Measurements from ENCODE around the gene CLDN11.

CLDN11 gene

DNA sequence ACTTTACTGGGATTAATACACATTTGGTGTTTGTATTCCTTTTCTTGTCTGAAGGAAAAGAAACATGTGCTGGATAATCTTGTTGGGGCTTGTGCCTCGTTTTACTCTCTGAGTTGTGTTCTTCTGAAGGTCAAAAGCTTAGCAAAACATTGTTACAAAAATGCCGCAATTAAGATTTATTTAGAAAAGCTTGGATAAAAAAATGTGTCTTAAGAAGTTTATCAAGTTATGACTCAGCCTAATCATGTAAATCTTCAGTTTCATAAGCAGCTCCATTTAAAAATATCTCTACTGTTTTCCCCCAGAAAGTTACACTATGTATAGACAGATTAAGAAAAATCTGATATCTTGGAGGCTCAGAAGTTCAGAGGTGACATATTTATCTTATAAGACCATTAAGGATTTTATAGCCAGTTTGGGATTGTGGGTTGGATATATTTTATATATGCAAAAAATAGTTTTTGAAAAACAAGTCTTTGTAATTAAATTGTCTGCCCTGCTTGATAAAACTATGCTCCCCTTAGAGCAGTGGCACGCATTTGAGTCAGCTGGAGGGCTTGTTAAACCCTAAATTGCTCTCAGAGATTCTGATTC, 56.5 kb downstream of the CLDN11 start:
- CTCF ChIA-PET, result interaction anchor here (0.7 to 2.4 kb wide), 6 partner anchors 9 to 373 kb away, joined by 3 to 6 read pairs (median 4); no protein-coding TSS in a partner anchor
- POLR2A ChIA-PET, result no interaction called here
- TF ChIP-seq, protein P1, sequence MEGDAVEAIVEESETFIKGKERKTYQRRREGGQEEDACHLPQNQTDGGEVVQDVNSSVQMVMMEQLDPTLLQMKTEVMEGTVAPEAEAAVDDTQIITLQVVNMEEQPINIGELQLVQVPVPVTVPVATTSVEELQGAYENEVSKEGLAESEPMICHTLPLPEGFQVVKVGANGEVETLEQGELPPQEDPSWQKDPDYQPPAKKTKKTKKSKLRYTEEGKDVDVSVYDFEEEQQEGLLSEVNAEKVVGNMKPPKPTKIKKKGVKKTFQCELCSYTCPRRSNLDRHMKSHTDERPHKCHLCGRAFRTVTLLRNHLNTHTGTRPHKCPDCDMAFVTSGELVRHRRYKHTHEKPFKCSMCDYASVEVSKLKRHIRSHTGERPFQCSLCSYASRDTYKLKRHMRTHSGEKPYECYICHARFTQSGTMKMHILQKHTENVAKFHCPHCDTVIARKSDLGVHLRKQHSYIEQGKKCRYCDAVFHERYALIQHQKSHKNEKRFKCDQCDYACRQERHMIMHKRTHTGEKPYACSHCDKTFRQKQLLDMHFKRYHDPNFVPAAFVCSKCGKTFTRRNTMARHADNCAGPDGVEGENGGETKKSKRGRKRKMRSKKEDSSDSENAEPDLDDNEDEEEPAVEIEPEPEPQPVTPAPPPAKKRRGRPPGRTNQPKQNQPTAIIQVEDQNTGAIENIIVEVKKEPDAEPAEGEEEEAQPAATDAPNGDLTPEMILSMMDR (IDR thresholded peaks at IDR 0.05; ENCODE audit: insufficient read depth, low read length, missing control alignments), result no peak
- H3K4me3 ChIP-seq (ENCODE audit: low read depth, low read length), result no peak overlapping the region
- no peak for DNase-seq (ENCODE audit: low read depth, low spot score)

DNA sequence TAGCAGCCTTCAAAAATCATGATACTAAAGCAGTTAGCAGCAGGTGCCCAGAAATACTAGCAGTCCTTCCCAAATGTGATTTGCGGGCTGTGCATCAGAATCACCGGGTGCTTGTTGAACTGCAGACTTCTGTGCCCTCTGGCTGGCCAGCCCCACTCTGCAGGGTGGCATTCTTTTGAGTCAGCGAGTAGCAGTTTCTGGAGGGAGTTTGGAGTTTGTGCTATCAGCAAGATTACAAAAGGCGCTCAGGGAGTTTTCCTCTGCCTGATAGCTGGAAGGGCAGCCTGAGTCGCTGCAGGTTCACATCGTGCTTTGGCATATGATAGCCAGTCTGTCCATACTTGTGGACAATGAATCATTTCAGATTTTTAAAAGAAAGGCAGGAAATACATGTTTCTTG, 57.6 kb downstream of the CLDN11 start:
- CTCF ChIA-PET, result interaction anchor here (0.9 to 2.4 kb wide), 2 partner anchors 9 to 333 kb away, joined by 3 to 5 read pairs; no protein-coding TSS in a partner anchor
- no peak for DNase-seq (ENCODE audit: low read depth, low spot score)
- TF ChIP-seq, protein P1 (IDR thresholded peaks at IDR 0.05; ENCODE audit: insufficient read depth, low read length, missing control alignments), result no peak
- no peak overlapping the region for H3K4me3 ChIP-seq (ENCODE audit: low read depth, low read length)
- POLR2A ChIA-PET, result no interaction called here

DNA sequence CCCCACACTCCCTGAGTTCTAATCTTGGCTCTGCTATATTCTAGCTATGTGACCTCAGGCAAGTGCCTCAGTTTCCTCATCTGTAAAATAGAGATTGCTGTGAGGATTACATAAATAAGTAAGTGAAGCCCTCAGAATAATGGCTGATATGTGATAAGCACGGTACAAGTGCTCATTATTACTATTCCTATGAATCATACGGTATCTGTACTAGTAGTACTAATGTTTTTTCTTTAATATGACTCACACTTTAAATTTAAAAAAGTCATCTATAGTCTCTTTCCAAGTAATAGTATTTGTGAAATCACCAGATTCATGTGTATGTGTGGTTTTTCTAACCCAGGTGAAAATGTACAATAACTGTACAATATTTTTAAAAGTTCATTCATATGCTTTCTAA, 58.7 kb downstream of the CLDN11 start:
- no peak overlapping the region for H3K4me3 ChIP-seq (ENCODE audit: low read depth, low read length)
- TF ChIP-seq, protein P1 (IDR thresholded peaks at IDR 0.05; ENCODE audit: insufficient read depth, low read length, missing control alignments), result no peak
- CTCF ChIA-PET, result interaction anchor here (1.2 to 1.8 kb wide), 2 partner anchors 13 to 334 kb away, joined by 5 read pairs; no protein-coding TSS in a partner anchor
- DNase-seq (ENCODE audit: low read depth, low spot score), result no peak
- POLR2A ChIA-PET, result no interaction called here

DNA sequence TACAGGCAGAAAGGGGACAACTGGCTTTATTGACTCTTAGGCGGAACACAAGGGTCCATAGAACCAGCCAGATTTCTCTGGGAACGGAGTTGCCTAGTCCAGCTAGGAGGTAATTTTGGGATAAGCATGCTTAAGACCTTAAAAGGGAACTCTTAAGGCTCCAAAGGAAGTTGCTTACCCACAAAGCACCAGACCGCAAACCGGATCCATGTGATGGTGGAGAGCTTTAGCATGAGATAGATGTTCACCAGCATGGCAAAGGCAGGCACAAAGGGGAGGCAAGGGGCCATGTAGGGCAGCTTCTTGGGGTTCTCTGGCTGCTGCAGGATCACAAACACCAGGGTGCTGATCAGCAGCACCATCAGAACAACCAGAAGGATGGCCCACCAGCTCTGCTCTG, 61.4 kb downstream of the CLDN11 start:
- ChIA-PET POLR2A (no interaction called here), CTCF (interaction anchor here (0.9 to 2.0 kb wide), 2 partner anchors 20 to 332 kb away, joined by 5 to 9 read pairs; no protein-coding TSS in a partner anchor)
- TF ChIP-seq, protein P1 (IDR thresholded peaks at IDR 0.05; ENCODE audit: insufficient read depth, low read length, missing control alignments), result no peak
- no peak for DNase-seq (ENCODE audit: low read depth, low spot score)
- no peak overlapping the region for H3K4me3 ChIP-seq (ENCODE audit: low read depth, low read length)

GRCh38 chr3:170482199-170482598, 63.5 kb downstream of the CLDN11 start:
- TF ChIP-seq, protein P1 (IDR thresholded peaks at IDR 0.05; ENCODE audit: insufficient read depth, low read length, missing control alignments), result no peak
- no peak for DNase-seq (ENCODE audit: low read depth, low spot score)
- ChIA-PET POLR2A (no interaction called here), CTCF (interaction anchor here (1.6 kb wide), 1 partner anchor 329 kb away, joined by 4 read pairs; no protein-coding TSS in a partner anchor)
- H3K4me3 ChIP-seq (ENCODE audit: low read depth, low read length), result no peak overlapping the region

DNA sequence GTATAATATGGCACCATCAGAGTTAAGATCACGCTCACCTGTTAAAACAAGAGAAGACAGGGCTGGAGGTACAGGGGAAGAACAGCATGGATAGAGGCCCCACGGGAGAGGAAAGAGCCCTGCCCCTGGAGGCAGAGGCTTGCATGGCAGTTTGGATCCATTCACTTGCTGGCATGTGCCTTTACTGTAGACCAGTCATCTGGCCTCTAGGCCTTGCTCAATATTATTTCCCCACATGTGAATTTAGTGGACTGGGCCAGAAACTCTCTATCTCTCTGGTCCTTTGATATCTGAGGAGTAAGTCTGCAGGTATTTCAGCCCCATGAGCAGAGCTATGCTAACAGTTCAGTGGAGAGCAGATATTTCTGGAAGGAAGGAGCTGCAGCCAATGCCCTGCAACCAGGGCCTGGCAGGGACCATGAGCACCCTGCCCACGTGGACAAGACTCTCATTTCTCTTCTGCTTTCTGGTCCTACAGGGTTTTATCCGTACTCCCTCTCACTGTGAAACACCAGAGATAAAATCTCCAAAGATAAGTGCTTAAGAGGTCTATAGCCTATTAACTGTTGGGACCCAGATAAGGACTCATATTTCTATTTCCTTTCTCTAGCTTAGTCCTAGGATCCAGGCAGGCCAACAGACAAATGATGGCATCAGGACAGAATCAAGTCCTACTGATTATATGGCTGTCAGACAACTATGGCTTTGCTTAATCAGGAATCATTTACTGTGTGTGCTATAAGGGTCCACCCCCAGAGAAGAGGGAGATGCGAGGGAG, 65.0 kb downstream of the CLDN11 start:
- TF ChIP-seq, protein P1 (IDR thresholded peaks at IDR 0.05; ENCODE audit: insufficient read depth, low read length, missing control alignments), result peak; percentile 13
- POLR2A ChIA-PET, result no interaction called here
- H3K4me3 ChIP-seq (ENCODE audit: low read depth, low read length), result no peak overlapping the region
- DNase-seq (ENCODE audit: low read depth, low spot score), result no peak
- CTCF ChIA-PET, result interaction anchor here (2.0 kb wide), 1 partner anchor 16 kb away, joined by 6 read pairs; no protein-coding TSS in a partner anchor
